Pulmonary artery endothelial cell (primary cell): ENCODE data around the gene PFDN2. TPM values are rescaled to one million over a fixed set of nuclear protein-coding genes. Genes with fewer than 3 reads are reported as not detected.

ENCODE experiments used
- DNase-seq: peaks from one replicate; pipeline ENCODE4 v3.0.0-alpha.2; 2011; ENCODE audit warnings: low read depth, low spot score
- total RNA-seq: library from RNA; depleted of rRNA; stranded (reverse); fragments of >200 nt; gene quantifications from 2 replicates; pipeline ENCODE4 v1.2.3, GENCODE V29; 2014

Gene PFDN2
- total RNA-seq, 1 donor from 2014 or later: 56.3 TPM

DNA sequence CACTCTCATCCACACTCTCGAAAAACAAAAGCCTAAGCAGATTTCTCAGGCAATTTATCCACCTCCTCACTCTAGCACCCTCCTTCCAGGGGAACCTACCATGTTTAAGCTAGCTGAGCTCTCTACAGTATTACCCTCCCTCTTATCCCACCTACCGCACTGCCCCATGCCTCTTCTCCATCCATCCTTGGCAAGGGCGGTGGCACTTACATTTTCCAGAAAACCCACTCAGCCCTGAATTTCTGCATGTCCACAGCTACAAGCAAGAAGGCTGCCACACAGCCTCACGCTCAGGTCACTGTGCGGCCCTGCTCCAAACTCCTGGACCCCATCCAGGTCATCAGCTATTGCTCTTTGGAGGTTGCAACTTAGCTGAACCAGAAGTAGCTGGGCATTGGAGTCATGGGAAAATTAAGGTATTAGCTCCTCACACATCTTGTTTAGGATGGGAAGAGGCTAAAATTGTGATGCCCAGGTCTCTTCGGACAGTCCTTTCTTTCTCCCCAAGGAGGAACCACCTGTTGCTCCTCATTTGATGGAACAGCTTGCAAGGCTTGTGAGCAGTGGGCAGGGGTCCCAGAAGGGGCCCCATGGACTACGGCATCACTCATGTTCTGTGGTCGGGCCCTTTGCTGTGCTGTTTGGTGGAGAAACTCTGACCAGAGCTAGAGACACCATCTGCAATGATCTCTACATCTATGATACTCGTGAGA lies 18.6 kb downstream of the PFDN2 start:
- DNase-seq: no peak

DNA sequence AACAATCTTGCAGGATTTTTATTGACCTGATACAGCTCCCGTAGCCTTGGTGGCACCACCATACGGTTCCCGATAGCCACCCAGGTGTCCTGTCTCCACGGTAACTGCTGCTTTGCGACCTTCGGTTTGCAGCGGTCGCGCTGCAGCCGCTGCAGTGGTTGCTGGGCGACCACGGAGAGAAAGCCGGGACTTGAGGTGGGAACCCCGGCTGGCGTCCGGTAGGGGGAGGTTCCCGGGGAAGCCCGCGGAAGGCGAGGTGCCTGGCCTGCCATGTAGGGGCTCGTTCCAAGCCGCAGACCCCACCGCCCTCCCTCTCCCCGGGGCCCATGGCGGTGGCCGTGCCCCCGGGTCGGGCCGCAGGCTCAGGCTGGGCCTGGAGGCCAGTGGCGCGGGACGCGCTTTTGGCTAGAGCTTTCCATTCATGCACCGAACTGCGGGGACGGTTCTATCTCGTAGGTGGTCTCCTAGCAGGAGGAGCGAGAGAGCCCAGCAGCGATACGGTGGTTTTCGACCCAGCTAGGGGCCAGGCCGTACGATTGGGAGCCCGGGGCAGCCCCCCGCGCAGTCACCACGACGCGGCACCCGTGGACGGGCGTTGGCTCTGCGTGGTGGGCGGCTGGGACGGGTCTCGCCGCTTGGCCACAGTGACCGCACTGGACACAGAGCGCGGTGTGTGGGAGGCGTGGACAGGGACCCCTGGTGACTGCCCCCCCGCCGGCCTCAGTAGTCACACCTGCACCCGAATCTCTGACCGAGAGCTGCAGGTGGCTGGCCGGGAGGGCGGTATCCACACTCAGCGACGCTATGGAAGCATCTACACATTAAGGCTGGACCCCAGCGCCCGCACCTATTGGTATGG lies 19.4 kb downstream of the PFDN2 start, which contains the start of gene KLHDC9:
TSS of gene KLHDC9 (plus strand) at position 152 of the 859 bp plus-strand sequence. CDS start at position 327, 175 bp downstream.
- DNase-seq: peak; percentile 15

DNA sequence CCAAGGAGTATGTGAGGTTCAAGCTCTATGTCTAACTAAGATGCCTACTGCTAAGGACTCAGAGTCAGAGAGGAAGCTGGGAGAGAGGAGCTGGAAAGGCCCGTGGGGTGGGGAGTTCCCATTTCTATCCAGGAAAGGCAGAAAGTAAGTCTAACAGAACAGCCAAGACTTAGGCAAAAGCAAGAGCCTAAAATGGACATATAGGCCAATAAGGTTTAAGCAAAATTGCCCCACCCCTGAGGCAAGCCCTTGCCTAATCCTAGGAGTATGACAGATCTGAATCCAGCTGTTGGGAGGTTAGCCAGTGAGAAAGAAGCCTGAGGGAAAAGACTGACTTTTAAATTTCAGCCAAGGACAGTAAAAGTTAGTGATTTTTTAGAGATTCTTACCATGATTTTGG lies 21.3 kb downstream of the PFDN2 start:
- DNase-seq: no peak

GRCh38 chr1:161096015-161096414 lies 21.8 kb downstream of the PFDN2 start:
- DNase-seq: no peak

- DNase-seq: no peak
Measured at GRCh38 chr1:161095230-161095629, 22.6 kb downstream of the PFDN2 start.

GRCh38 chr1:161094481-161094880 lies 23.4 kb downstream of the PFDN2 start:
- no peak for DNase-seq

DNA sequence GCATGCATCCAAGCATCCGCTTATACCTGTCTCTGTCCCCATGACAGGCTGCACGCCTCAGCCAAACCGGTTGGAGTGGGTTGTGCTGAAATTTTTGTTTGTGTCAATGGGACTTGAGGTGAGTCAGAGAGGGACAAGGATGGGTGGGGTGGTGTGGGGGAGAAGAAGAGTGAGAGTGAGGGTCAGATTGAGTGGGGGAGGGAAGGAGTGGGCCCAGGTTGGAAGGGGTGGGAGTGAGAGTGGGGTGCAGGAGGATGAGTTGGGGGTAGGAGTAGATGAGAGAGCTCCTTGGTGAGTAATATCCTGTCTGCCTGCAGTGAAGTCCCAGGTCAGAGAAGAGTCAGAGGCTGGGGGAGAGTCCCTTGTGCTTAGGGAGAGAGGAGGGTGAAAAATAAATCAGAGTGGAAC lies 25.2 kb downstream of the PFDN2 start:
- DNase-seq: no peak

DNA sequence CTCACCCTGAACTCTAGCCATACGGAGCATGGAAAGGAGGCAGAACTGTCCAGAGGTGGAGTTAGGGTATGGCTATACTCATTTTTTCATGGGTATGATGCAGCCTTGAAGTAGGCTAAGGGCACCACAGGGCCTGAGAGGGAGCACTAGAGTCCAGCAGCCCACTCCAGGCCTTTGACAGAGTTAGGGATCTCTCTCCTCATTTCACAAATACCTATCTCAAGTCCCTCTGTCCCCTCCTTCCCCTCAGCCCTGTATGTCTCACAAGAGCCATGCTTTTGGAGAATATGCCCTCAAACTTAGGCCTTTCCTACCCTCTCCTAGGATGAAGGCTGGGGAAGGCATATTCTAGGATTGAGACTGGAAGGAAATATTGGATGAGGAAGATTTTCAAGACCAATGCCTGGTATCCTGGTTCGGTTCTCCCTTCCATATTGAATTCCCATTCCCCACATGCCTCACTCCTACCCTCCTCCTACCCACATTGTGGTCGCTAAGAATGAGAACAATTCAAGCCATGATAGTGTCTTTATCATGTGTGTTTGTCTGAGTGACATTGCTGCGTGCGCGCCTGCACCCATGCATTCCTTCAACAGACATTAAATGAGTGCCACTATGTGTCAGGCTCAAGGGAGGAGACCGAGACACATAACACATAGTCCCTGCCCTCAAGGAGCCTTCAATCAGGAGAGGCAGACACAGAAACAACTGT lies 25.9 kb downstream of the PFDN2 start:
- DNase-seq: no peak

- DNase-seq: no peak
Measured at GRCh38 chr1:161091093-161091492, 26.7 kb downstream of the PFDN2 start.

DNA sequence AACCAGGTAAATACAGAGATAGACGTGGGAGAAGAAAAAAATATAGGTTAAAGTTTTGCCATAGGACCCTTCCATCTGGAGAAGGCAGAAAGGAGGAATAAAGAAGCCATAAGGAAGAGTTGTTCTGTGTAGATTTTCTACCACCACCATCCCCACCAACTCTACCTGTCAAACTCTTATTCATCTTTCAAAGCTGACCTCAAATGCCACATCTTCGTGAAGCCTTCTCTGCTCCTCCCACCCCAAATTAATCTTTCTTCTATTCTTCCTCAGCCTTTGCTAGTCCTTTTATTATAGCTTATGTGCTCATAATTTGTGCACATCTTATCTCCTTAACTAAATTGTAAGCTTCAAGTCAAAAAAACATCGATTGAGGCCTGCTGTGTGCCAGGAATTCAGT lies 27.2 kb downstream of the PFDN2 start:
- no peak for DNase-seq

DNA sequence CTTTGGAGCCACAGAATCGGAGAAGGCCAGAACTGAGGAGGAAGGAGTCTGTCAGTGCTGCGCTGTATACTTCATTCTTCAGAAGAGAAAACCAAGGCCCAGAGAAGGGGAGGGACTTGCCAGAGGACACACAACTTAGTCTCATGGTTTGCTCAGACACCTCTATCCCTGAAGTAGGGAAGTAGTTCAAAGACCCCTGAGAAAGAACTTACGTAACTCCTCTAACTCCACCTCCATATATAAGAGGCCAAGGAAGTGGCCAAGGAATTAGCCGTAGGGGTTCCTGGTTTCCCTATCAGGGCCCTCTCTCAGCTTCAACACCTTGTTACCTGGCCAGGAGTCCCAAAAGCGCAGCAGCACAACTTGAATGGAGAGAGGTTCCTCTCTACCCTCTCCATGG lies 27.9 kb downstream of the PFDN2 start:
- no peak for DNase-seq

DNA sequence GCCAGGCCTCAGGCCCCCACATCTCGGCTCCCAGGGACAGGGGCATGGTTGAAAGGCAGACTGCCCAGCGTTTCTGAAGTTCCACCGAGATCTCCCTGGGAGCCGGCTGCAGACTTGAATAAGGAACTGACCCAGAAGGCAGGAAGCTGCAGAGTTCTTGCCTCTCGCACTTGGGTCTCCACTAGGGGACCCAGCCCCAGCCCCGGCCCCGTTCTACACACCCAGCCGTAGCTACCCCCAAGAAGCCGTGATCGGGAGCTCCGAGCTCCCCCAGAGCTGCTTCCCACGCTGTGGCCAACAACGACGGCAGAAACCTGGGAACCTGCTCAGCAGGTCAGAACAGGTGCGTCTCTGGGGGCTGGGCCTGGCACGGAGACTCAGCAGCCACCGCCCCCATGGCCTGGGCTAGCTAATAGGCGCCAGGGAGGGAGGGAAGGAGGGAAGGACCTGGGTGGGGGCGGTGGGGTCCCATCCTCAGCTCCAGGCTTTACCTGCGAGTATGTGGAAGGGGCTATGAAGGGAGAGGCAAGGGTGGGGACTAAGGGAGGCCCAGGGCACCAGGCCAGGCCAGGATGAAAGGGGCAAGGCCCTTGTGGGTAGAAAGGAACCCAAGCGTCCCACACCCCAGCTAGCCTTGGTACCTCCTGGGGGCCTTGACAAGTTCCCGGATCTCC lies 28.4 kb downstream of the PFDN2 start, which contains the start of gene NECTIN4:
TSS of gene NECTIN4 (minus strand) at position 308 of the 674 bp plus-strand sequence. CDS start at position 46, 262 bp downstream.
- no peak for DNase-seq

GRCh38 chr1:161088587-161089110 lies 29.2 kb downstream of the PFDN2 start:
- DNase-seq: no peak

- DNase-seq: no peak
Measured at GRCh38 chr1:161086457-161086856, 31.4 kb downstream of the PFDN2 start.

GRCh38 chr1:161085165-161085564 lies 32.7 kb downstream of the PFDN2 start:
- DNase-seq: no peak

DNA sequence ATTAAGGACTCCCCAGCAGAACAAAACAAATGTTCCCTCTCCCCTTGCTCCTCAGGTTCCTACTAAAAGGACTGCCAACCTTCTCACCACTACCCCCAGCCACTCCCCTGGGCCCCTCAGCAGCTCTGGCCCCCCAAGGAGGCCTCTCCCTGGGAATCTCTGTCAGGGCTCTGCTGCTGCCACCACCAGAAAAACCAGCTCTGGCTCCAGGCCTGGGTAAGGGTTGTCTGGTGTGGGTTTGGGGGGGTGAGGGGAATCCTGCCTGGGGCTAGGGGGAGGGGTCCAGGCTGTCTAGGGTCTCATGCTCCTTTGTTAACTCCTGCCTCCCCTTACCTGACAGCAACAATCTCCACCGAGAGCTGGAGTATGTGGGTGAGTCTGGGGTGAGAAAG lies 33.2 kb downstream of the PFDN2 start:
- no peak for DNase-seq

DNA sequence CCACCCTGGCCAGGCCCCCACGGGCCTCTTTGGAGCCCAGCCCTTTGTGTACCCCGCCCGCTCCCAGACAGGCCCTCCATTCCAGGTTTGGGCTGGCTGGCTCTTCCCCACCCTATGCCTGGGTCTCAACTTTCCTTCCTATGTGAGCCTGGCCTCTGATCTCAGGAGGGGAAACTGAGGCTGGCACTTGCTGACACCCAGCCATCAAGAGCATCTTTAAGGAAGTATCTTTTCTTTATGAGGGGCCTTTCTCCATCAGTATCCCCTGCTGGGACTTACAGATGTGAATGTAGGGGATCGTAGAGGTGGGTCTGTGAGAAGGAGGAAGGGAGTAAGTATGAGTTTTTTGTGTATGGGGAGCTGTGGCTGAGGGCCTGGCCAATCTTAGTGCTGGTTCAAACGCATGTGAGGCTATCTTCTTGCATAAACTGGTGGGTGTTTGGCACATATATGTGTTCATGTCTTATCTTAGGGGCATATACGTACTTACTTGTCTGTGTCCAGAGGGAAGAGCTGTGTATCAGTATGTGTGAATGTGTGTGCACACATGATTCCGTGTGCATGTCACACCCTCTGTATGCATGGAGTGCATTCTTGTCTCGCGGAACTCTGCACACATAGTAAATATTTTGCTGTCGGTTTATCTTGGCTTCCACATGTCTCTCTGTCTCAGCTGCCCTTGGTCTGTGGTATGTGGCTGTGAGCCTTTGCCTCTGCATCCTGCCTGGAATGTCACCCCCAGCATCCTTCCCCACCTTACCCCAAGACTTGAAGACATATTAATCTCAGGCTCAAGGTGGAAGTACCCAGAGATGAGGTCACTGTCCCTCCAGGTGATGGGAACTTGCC lies 33.9 kb downstream of the PFDN2 start:
- DNase-seq: no peak

GRCh38 chr1:161082996-161083747 lies 34.7 kb downstream of the PFDN2 start:
- no peak for DNase-seq

DNA sequence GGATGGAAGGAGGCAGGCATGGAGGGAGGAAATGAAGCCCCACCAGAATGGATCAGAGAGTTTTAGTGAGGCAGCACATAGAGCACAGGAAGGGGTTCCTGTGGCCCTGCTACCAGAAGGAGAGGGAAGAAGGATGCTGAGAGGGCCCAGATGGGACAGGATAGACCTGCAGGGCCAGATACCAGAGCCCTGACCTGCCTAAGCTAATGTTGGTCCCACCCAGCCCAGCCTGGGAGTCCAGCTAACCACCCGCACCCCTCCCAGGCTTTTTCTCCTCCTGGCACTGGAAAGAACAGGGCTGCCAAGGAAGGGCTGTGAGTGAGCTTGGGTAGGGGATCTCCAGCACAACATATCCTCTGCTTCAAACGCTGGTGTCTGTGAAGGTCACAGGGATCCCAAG lies 35.4 kb downstream of the PFDN2 start:
- no peak for DNase-seq
